H1 (cell line): ENCODE measurements around the gene IGFBP3. TPM values are rescaled to one million over a fixed set of nuclear protein-coding genes. Genes with fewer than 3 reads are reported as not detected.

ENCODE experiments used
- CTCF ChIA-PET: fragments of 300-600 bp; sonication (Branson Sonifier 250); formaldehyde crosslinking; loops from one replicate; lab custom pipeline; 2021; ENCODE audit not compliant: partially characterized antibody; lab: Charles Lee
- POLR2A ChIA-PET: fragments of 300-600 bp; sonication (Branson Sonifier 250); formaldehyde crosslinking; loops from one replicate; lab custom pipeline; 2021; ENCODE audit warnings: inconsistent platforms; ENCODE audit not compliant: partially characterized antibody; lab: Charles Lee
- DNase-seq, 2 experiments: peaks; one replicate each; pipeline versions ENCODE4 v3.0.0 to v3.0.0-alpha.2; 2010 to 2022; ENCODE audit warnings: low spot score in 2 of 2, low read depth in 1 of 2, mixed read lengths in 1 of 2
- FAIRE-seq: peaks from 2 replicates; lab custom pipeline; 2011; peaks lifted over from hg19 to GRCh38; lab: Jason Lieb, UNC
- H2AFZ ChIP-seq: 2 replicates; pipeline ENCODE4 v1.8.1; 2012; ENCODE audit warnings: low read length, inconsistent platforms
- H2AK5ac ChIP-seq: 2 replicates; pipeline ENCODE4 v1.6.1; 2013; ENCODE audit warnings: low read depth, low read length
- H2BK120ac ChIP-seq: replicated peaks from 2 replicates; pipeline ENCODE3; 2013; ENCODE audit warnings: low read depth, low read length, inconsistent platforms
- H2BK12ac ChIP-seq: 2 replicates; pipeline ENCODE4 v1.6.1; 2013; ENCODE audit warnings: low read depth, low read length
- H2BK15ac ChIP-seq: 2 replicates; pipeline ENCODE4 v1.6.1; 2013; ENCODE audit warnings: low read length
- H2BK20ac ChIP-seq: 2 replicates; pipeline ENCODE4 v1.6.1; 2013; ENCODE audit warnings: low read length
- H2BK5ac ChIP-seq: 2 replicates; pipeline ENCODE4 v1.6.1; 2013; ENCODE audit warnings: low read depth, low read length
- H3K14ac ChIP-seq: 2 replicates; pipeline ENCODE4 v1.6.1; 2013; ENCODE audit warnings: inconsistent platforms; ENCODE audit not compliant: insufficient read length
- H3K18ac ChIP-seq: 2 replicates; pipeline ENCODE4 v1.6.1; 2013; ENCODE audit warnings: low read length; ENCODE audit errors: extremely low read depth
- H3K23ac ChIP-seq: 2 replicates; pipeline ENCODE4 v1.6.1; 2013; ENCODE audit warnings: inconsistent platforms; ENCODE audit not compliant: insufficient read length
- H3K23me2 ChIP-seq: 2 replicates; pipeline ENCODE4 v1.6.1; 2013; ENCODE audit warnings: low read depth, low read length
- H3K27ac ChIP-seq: 2 replicates; pipeline ENCODE4 v1.6.1; 2011; ENCODE audit warnings: low read depth, low read length, inconsistent platforms
- H3K27me3 ChIP-seq, 4 experiments: replicated peaks in 1 of 4; 1 replicate in 1 of 4; 2 replicates in 3 of 4; pipeline versions ENCODE4 v1.6.1 to v1.8.1; 2011 to 2013; ENCODE audit warnings: low read length in 3 of 4, mild to moderate bottlenecking in 3 of 4, inconsistent platforms in 2 of 4, mixed read lengths in 2 of 4, moderate library complexity in 1 of 4; ENCODE audit not compliant: control insufficient read depth in 3 of 4, insufficient read depth in 3 of 4; ENCODE audit errors: extremely low read depth in 1 of 4
- H3K36me3 ChIP-seq, 4 experiments: 2 replicates each; pipeline versions ENCODE4 v1.6.1 to v1.8.1; 2011 to 2013; ENCODE audit warnings: mild to moderate bottlenecking in 4 of 4, low read length in 3 of 4, moderate library complexity in 2 of 4, control low read depth in 1 of 4, inconsistent platforms in 1 of 4; ENCODE audit not compliant: insufficient read depth in 4 of 4, control insufficient read depth in 2 of 4
- H3K4ac ChIP-seq: replicated peaks from 2 replicates; pipeline ENCODE3; 2013; ENCODE audit warnings: low read length, low read depth, mixed read lengths, inconsistent platforms; ENCODE audit not compliant: insufficient read length
- H3K4me1 ChIP-seq, 4 experiments: replicated peaks in 1 of 4; 1 replicate in 1 of 4; 2 replicates in 3 of 4; pipeline versions ENCODE4 v1.6.1 to v1.8.1; 2011 to 2013; ENCODE audit warnings: low read length in 3 of 4, inconsistent platforms in 2 of 4, mixed read lengths in 1 of 4; ENCODE audit not compliant: insufficient read depth in 4 of 4, control insufficient read depth in 3 of 4
- H3K4me2 ChIP-seq, 2 experiments: 2 replicates each; pipeline versions ENCODE4 v1.6.1 to v1.8.1; 2011 to 2013; ENCODE audit warnings: low read depth in 2 of 2, low read length in 2 of 2, control low read depth in 1 of 2, inconsistent platforms in 1 of 2, mild to moderate bottlenecking in 1 of 2; ENCODE audit not compliant: insufficient read depth in 1 of 2
- H3K4me3 ChIP-seq, 4 experiments: fragments of 200-600, 300-600 bp in 1 of 4; sonication (generic), shearing (Covaris generic), sonication (Bioruptor Twin) in 1 of 4; 2 replicates each; pipeline versions ENCODE4 v1.5.1 to v1.8.1; 2011 to 2016; ENCODE audit warnings: low read length in 4 of 4, low read depth in 3 of 4, control low read depth in 2 of 4, inconsistent platforms in 2 of 4, mild to moderate bottlenecking in 2 of 4, mixed read lengths in 1 of 4, moderate library complexity in 1 of 4; ENCODE audit not compliant: insufficient read depth in 2 of 4; ENCODE audit errors: extremely low read depth in 1 of 4
- H3K56ac ChIP-seq: replicated peaks from 2 replicates; pipeline ENCODE3; 2013; ENCODE audit warnings: low read depth, mild to moderate bottlenecking, mixed read lengths, low read length, inconsistent platforms; ENCODE audit not compliant: insufficient read length
- H3K79me1 ChIP-seq: 2 replicates; pipeline ENCODE4 v1.6.1; 2013; ENCODE audit warnings: low read depth, low read length, control low read depth
- H3K79me2 ChIP-seq, 2 experiments: 2 replicates each; pipeline versions ENCODE4 v1.6.1 to v1.8.1; 2012 to 2013; ENCODE audit warnings: low read length in 2 of 2, mild to moderate bottlenecking in 2 of 2, inconsistent platforms in 1 of 2; ENCODE audit not compliant: insufficient read depth in 2 of 2, control insufficient read depth in 1 of 2
- H3K9ac ChIP-seq, 4 experiments: replicated peaks in 1 of 4; 1 replicate in 1 of 4; 2 replicates in 3 of 4; pipeline versions ENCODE4 v1.6.1 to v1.8.1; 2011 to 2013; ENCODE audit warnings: low read depth in 3 of 4, low read length in 3 of 4, control low read depth in 2 of 4, mild to moderate bottlenecking in 2 of 4, moderate library complexity in 2 of 4, inconsistent platforms in 1 of 4; ENCODE audit errors: extremely low read depth in 1 of 4
- H3K9me3 ChIP-seq, 2 experiments: 2 replicates each; pipeline versions ENCODE4 v1.6.1 to v1.8.1; 2012 to 2013; ENCODE audit warnings: mild to moderate bottlenecking in 2 of 2, moderate library complexity in 2 of 2, control low read depth in 1 of 2, inconsistent platforms in 1 of 2, low read depth in 1 of 2, low read length in 1 of 2, mixed read lengths in 1 of 2; ENCODE audit not compliant: insufficient read depth in 2 of 2
- H4K20me1 ChIP-seq, 2 experiments: replicated peaks in 1 of 2; 2 replicates each; pipeline versions ENCODE3 to v1.8.1; 2011 to 2013; ENCODE audit warnings: inconsistent platforms in 2 of 2, low read length in 2 of 2, mild to moderate bottlenecking in 1 of 2; ENCODE audit not compliant: insufficient read depth in 2 of 2, control insufficient read depth in 1 of 2
- H4K5ac ChIP-seq: 2 replicates; pipeline ENCODE4 v1.6.1; 2013; ENCODE audit warnings: low read length, low read depth, mixed read lengths, inconsistent platforms; ENCODE audit not compliant: insufficient read length
- H4K8ac ChIP-seq: 2 replicates; pipeline ENCODE4 v1.8.0; 2013; ENCODE audit warnings: mild to moderate bottlenecking, moderate library complexity, low read length, inconsistent platforms; ENCODE audit not compliant: insufficient read depth; ENCODE audit errors: extremely low read depth
- H4K91ac ChIP-seq: replicated peaks from 2 replicates; pipeline ENCODE3; 2013; ENCODE audit warnings: low read length, mixed read lengths, inconsistent platforms; ENCODE audit not compliant: insufficient read length
- BACH1 ChIP-seq: IDR thresholded peaks from 2 replicates; pipeline ENCODE4 v1.6.1; 2012; ENCODE audit warnings: low read length, improper control_type of control experiment
- CTBP2 ChIP-seq: IDR thresholded peaks from 2 replicates; pipeline ENCODE4 v1.7.0; 2011; ENCODE audit warnings: borderline replicate concordance, mild to moderate bottlenecking, moderate library complexity, mixed read lengths, low read length; ENCODE audit not compliant: insufficient read depth, insufficient read length
- POLR2A ChIP-seq, 2 experiments: IDR thresholded peaks; 1 replicate in 1 of 2; 2 replicates in 1 of 2; pipeline ENCODE4 v1.6.1; 2011; ENCODE audit warnings: low read depth in 2 of 2, low read length in 2 of 2, mild to moderate bottlenecking in 2 of 2; ENCODE audit errors: control extremely low read depth in 1 of 2
- SP2 ChIP-seq: IDR thresholded peaks from 2 replicates; pipeline ENCODE4 v1.6.1; 2012; ENCODE audit warnings: mild to moderate bottlenecking, low read length, inconsistent platforms
- WGBS, 2 experiments: shearing (Covaris generic) in 1 of 2; methylation state at CpG; one replicate each; pipeline versions ENCODE4 v1.1.6 to v1.1.7; 2013 to 2015; ENCODE audit warnings: low lambda C conversion rate in 2 of 2, mixed read lengths in 2 of 2, inconsistent platforms in 1 of 2, low coverage in 1 of 2, missing lambda C conversion rate in 1 of 2; ENCODE audit not compliant: insufficient replicate concordance in 2 of 2, insufficient coverage in 1 of 2, insufficient read length in 1 of 2; ENCODE audit errors: extremely low coverage in 1 of 2, missing lambda C conversion rate in 1 of 2; 5-methylcytosine and 5-hydroxymethylcytosine counted together
- polyA plus RNA-seq, 7 experiments: library from polyadenylated mRNA; depleted of rRNA in 3 of 7; stranded (reverse) in 5 of 7; unstranded in 2 of 7; fragments of >200 nt in 5 of 7; fragments of 200-250 nt in 2 of 7; gene quantifications; 1 replicate in 5 of 7; 2 replicates in 1 of 7; 4 replicates in 1 of 7; pipeline versions ENCODE4 v1.2.1 to v1.2.3, GENCODE V29; 2011 to 2013; ENCODE audit warnings: missing spikeins in 2 of 7, mixed read lengths in 2 of 7
- total RNA-seq: library from RNA; stranded (reverse); fragmentation: NEBNext Ultra II Directional; extraction: Animal tissue kit (Norgen Biotek cat#: 25700); gene quantifications from 2 replicates; pipeline ENCODE4 v1.2.1, GENCODE V29; 2021

IGFBP3 gene
- total and polyA plus RNA-seq, 2 of the 8 experiments (the other 6 are each of a cell fraction or from before 2014, with no cell fraction given): 5.5 to 12.1 TPM

- Histone ChIP-seq H3K79me1 (no peaks in the 10 kb centered on the region), H3K14ac (no peak overlapping the region), H4K20me1 (no peaks in the 10 kb centered on the region), H4K8ac (no peak overlapping the region), H2BK120ac (no peak overlapping the region), H3K4me3 (no peak overlapping the region), H3K4me2 (no peak overlapping the region), H3K4ac (no peak overlapping the region), H2AK5ac (no peak overlapping the region), H3K4me1 (0 out of 7 replicates have a peak, but pooled peaks cover 0 to 3% (median 0%) of the 10 kb centered on the region in 4 experiments), H4K5ac (no peak overlapping the region), H3K56ac (no peak overlapping the region), H3K23me2 (no peaks in the 10 kb centered on the region), H4K91ac (no peak overlapping the region), H3K18ac (no peak overlapping the region), H2BK5ac (no peak overlapping the region), H2BK20ac (no peak overlapping the region), H2BK12ac (no peak overlapping the region), H3K36me3 (peaks cover 0 to 6% (median 2%) of the 10 kb centered on the region in 4 experiments; a peak in 5 of 8 replicates), H3K9ac (no peak overlapping the region), H3K23ac (no peak overlapping the region), H3K27me3 (peaks cover 0 to 4% (median 2%) of the 10 kb centered on the region in 4 experiments; a peak in 5 of 7 replicates), H3K27ac (no peak overlapping the region), H2AFZ (no peak overlapping the region), H2BK15ac (no peak overlapping the region), H3K79me2 (no peaks in the 10 kb centered on the region), H3K9me3 (no peaks in the 10 kb centered on the region)
- 89% methylated on average over 7 of the region's 7 CpGs; no CpG with 5 or more reads in 1 of the 2 experiments for WGBS, 2 experiments
- POLR2A ChIA-PET: no interaction called here
- no peak for DNase-seq
- no peak for FAIRE-seq
- TF ChIP-seq CTBP2 (no peak), BACH1 (no peak), POLR2A (IDR thresholded peaks at IDR 0.05; ENCODE audit: control extremely low read depth in 1 of 2, low read depth in 2 of 2, low read length in 2 of 2) (no peak), SP2 (no peak)
- CTCF ChIA-PET: interaction anchor here (0.6 to 15.3 kb wide), 8 partner anchors 8 to 432 kb away, joined by 3 to 242 read pairs (median 6); partner anchors contain the start of gene IGFBP3
Measured at GRCh38 chr7:45912972-45913371, 8.1 kb downstream of the IGFBP3 start.
